Loucy (cell line): ENCODE results near the gene ADGRD1.

ENCODE experiments used
- H2AFZ ChIP-seq: fragments of 200-600 bp; sonication (generic); 2 replicates; pipeline ENCODE4 v1.6.0; 2016; ENCODE audit warnings: antibody characterized with exemption, mild to moderate bottlenecking, low read length, moderate library complexity
- H3F3A ChIP-seq: fragments of 200-600 bp; 2 replicates; pipeline ENCODE4 v1.6.0; 2016; ENCODE audit warnings: antibody characterized with exemption, low read depth, mild to moderate bottlenecking
- H3K27me3 ChIP-seq: fragments of 200-600 bp; sonication (generic); 2 replicates; pipeline ENCODE4 v1.6.1; 2014; ENCODE audit warnings: low read length, mild to moderate bottlenecking; ENCODE audit not compliant: insufficient read depth, poor library complexity, severe bottlenecking
- H3K36me3 ChIP-seq: fragments of 200-600 bp; sonication (generic); 2 replicates; pipeline ENCODE4 v1.6.1; 2016; ENCODE audit warnings: low read length; ENCODE audit not compliant: insufficient read depth
- H3K4me1 ChIP-seq: fragments of 200-600 bp; sonication (generic); 2 replicates; pipeline ENCODE4 v1.5.1; 2014; ENCODE audit warnings: low read length, mild to moderate bottlenecking; ENCODE audit not compliant: insufficient read depth, poor library complexity, severe bottlenecking
- H3K4me2 ChIP-seq: fragments of 200-600 bp; sonication (generic); 2 replicates; pipeline ENCODE4 v1.6.0; 2014; ENCODE audit warnings: antibody characterized with exemption, low read length, low read depth, mild to moderate bottlenecking; ENCODE audit not compliant: poor library complexity, severe bottlenecking
- H3K4me3 ChIP-seq: fragments of 200-600 bp; sonication (generic); 2 replicates; pipeline ENCODE4 v1.5.1; 2014; ENCODE audit warnings: low read length, mild to moderate bottlenecking, mixed read lengths; ENCODE audit not compliant: poor library complexity, severe bottlenecking
- H3K79me2 ChIP-seq: fragments of 200-600 bp; sonication (generic); 2 replicates; pipeline ENCODE4 v1.6.1; 2014; ENCODE audit warnings: low read length; ENCODE audit not compliant: insufficient read depth
- H3K9ac ChIP-seq: fragments of 200-600 bp; sonication (generic); 2 replicates; pipeline ENCODE4 v1.6.0; 2014; ENCODE audit warnings: mild to moderate bottlenecking, low read depth, low read length, moderate library complexity; ENCODE audit not compliant: poor library complexity, severe bottlenecking
- H3K9me2 ChIP-seq: fragments of 200-600 bp; sonication (generic); replicated peaks from 2 replicates; pipeline ENCODE4 v1.6.1; 2016; ENCODE audit warnings: low read depth, low read length, mixed read lengths
- H3K9me3 ChIP-seq: fragments of 200-600 bp; sonication (generic); 2 replicates; pipeline ENCODE4 v1.6.1; 2014; ENCODE audit warnings: mild to moderate bottlenecking, antibody characterized with exemption, low read length, low read depth; ENCODE audit not compliant: insufficient read depth
- H4K20me1 ChIP-seq: fragments of 200-600 bp; sonication (generic); 2 replicates; pipeline ENCODE4 v1.6.0; 2014; ENCODE audit warnings: antibody characterized with exemption, low read length, mild to moderate bottlenecking; ENCODE audit not compliant: insufficient read depth, poor library complexity, severe bottlenecking
- CTCF ChIP-seq: fragments of 200-600 bp; sonication (generic); conservative IDR thresholded peaks from 2 replicates; pipeline ENCODE4 v1.5.1; 2014; ENCODE audit warnings: mild to moderate bottlenecking, antibody characterized with exemption, low read length
- EZH2phosphoT487 ChIP-seq: fragments of 200-600 bp; IDR thresholded peaks from 2 replicates; pipeline ENCODE4 v1.6.1; 2018; ENCODE audit warnings: antibody characterized with exemption, mild to moderate bottlenecking, moderate library complexity, borderline replicate concordance

The ADGRD1 gene

GRCh38 chr12:131076296-131076695 is 122.6 kb downstream of the ADGRD1 start:
- no peaks in the 10 kb centered on the region for H3K27me3 ChIP-seq
- H3K4me2 ChIP-seq: no peak overlapping the region
- H3K9ac ChIP-seq: no peak overlapping the region
- no peaks in the 10 kb centered on the region for H4K20me1 ChIP-seq
- no peaks in the 10 kb centered on the region for H3F3A ChIP-seq
- H2AFZ ChIP-seq: no peak overlapping the region
- no peaks in the 10 kb centered on the region for H3K9me2 ChIP-seq
- TF ChIP-seq EZH2phosphoT487 (no peak), CTCF (no peak)
- no peak overlapping the region for H3K4me3 ChIP-seq
- no peaks in the 10 kb centered on the region; the same call in 1 of the 2 replicates for H3K9me3 ChIP-seq
- no peaks in the 10 kb centered on the region for H3K36me3 ChIP-seq
- H3K4me1 ChIP-seq: no peaks in the 10 kb centered on the region
- no peaks in the 10 kb centered on the region for H3K79me2 ChIP-seq

- Histone ChIP-seq H2AFZ (no peak overlapping the region), H3K79me2 (no peaks in the 10 kb centered on the region), H3K4me3 (no peak overlapping the region), H3K9ac (no peak overlapping the region), H3K9me3 (no peaks in the 10 kb centered on the region; the same call in 1 of the 2 replicates), H3F3A (no peaks in the 10 kb centered on the region), H3K27me3 (no peaks in the 10 kb centered on the region), H3K9me2 (no peaks in the 10 kb centered on the region), H3K36me3 (no peaks in the 10 kb centered on the region), H3K4me2 (no peak overlapping the region), H4K20me1 (no peaks in the 10 kb centered on the region), H3K4me1 (no peaks in the 10 kb centered on the region)
- no peak for TF ChIP-seq CTCF
- no peak for TF ChIP-seq EZH2phosphoT487
These were observed 123.4 kb downstream of the ADGRD1 start for GRCh38 chr12:131076791-131077747.

GRCh38 chr12:131077931-131078391 is 124.3 kb downstream of the ADGRD1 start:
- H3K79me2 ChIP-seq: no peaks in the 10 kb centered on the region
- no peak overlapping the region for H3K9ac ChIP-seq
- H4K20me1 ChIP-seq: no peaks in the 10 kb centered on the region
- H3F3A ChIP-seq: no peaks in the 10 kb centered on the region
- H3K9me2 ChIP-seq: no peaks in the 10 kb centered on the region
- TF ChIP-seq EZH2phosphoT487: no peak
- no peak for TF ChIP-seq CTCF
- H3K36me3 ChIP-seq: no peaks in the 10 kb centered on the region
- H2AFZ ChIP-seq: no peak overlapping the region
- H3K27me3 ChIP-seq: no peaks in the 10 kb centered on the region
- H3K4me1 ChIP-seq: no peaks in the 10 kb centered on the region
- H3K9me3 ChIP-seq: no peaks in the 10 kb centered on the region; the same call in 1 of the 2 replicates
- no peak overlapping the region for H3K4me3 ChIP-seq
- H3K4me2 ChIP-seq: no peak overlapping the region
